ENCODE measurements around the gene ATG101.

- TF ChIP-seq CTCF (IDR thresholded peaks at IDR 0.05) (no peak), POLR2A (IDR thresholded peaks at IDR 0.05) (no peak)
These were observed 26.2 kb upstream of the ATG101 start for GRCh38 chr12:52043386-52044212.

Measured in suprapubic skin (tissue), 3 donors.